Suprapubic skin (tissue), 4 donors: Measurements from ENCODE around the gene FOXC1.

Source experiments
- CTCF ChIP-seq, 2 donors: fragments of 200-600 bp in 1 of 2; fragments of 450-650 bp in 1 of 2; sonication (generic) in 1 of 2; IDR thresholded peaks; one replicate each; pipeline ENCODE4 v1.5.1; 2016 to 2019; ENCODE audit warnings: antibody characterized with exemption in 2 of 2, mild to moderate bottlenecking in 1 of 2, moderate library complexity in 1 of 2
- EP300 ChIP-seq: sonication (generic); formaldehyde crosslinking; IDR thresholded peaks from one replicate; pipeline ENCODE4 v1.6.1; 2017; ENCODE audit warnings: antibody characterized with exemption
- POLR2A ChIP-seq, 2 donors: fragments of 450-650 bp; IDR thresholded peaks; one replicate each; pipeline ENCODE4 v1.6.1; 2017; ENCODE audit warnings: antibody characterized with exemption in 2 of 2, mild to moderate bottlenecking in 2 of 2, moderate library complexity in 2 of 2
- POLR2AphosphoS5 ChIP-seq, 3 donors: sonication (generic); formaldehyde crosslinking; IDR thresholded peaks; one replicate each; pipeline ENCODE4 v1.6.1; 2017; ENCODE audit warnings: antibody characterized with exemption in 3 of 3

- TF ChIP-seq CTCF (IDR thresholded peaks at IDR 0.05) (no peak), POLR2A (IDR thresholded peaks at IDR 0.05) (no peak), EP300 (no peak), POLR2AphosphoS5 (IDR thresholded peaks at IDR 0.05) (no peak)
Observed at GRCh38 chr6:1605893-1606779, 3.6 kb upstream of the FOXC1 start.
